GM18870 (cell line): ENCODE measurements around the gene PROSER3.
"Not testable (repeated sequence)": the region's sequence is repeated elsewhere in the genome, so short reads cannot be mapped to it uniquely, and the experiment has no call there.

Source experiments
- ATAC-seq: cut with Tn5 transposase; IDR thresholded peaks from one replicate; pipeline ENCODE4 v1.9.1; 2021; ENCODE audit warnings: moderate library complexity; ENCODE audit not compliant: unreplicated experiment

PROSER3 gene

GRCh38 chr19:35722461-35722860 is 35.5 kb upstream of the PROSER3 start:
- no peak for ATAC-seq

- ATAC-seq = no peak
Observed at GRCh38 chr19:35722897-35723296, 35.1 kb upstream of the PROSER3 start.

GRCh38 chr19:35723671-35724070 is 34.3 kb upstream of the PROSER3 start:
- ATAC-seq = no peak

GRCh38 chr19:35724132-35724531 is 33.8 kb upstream of the PROSER3 start:
- not testable (repeated sequence) for ATAC-seq

GRCh38 chr19:35724560-35724959 is 33.4 kb upstream of the PROSER3 start:
- no peak for ATAC-seq

GRCh38 chr19:35725216-35725861 is 32.6 kb upstream of the PROSER3 start:
- no peak for ATAC-seq

GRCh38 chr19:35727053-35727955 is 30.7 kb upstream of the PROSER3 start:
- no peak for ATAC-seq

- ATAC-seq = no peak
Observed at GRCh38 chr19:35727956-35728706, 29.8 kb upstream of the PROSER3 start.

GRCh38 chr19:35729021-35729420 is 29.0 kb upstream of the PROSER3 start:
- ATAC-seq = no peak

- no peak for ATAC-seq
Observed at GRCh38 chr19:35729763-35730162, 28.2 kb upstream of the PROSER3 start.

GRCh38 chr19:35730326-35730725 is 27.6 kb upstream of the PROSER3 start:
- no peak for ATAC-seq

- no peak for ATAC-seq
Observed at GRCh38 chr19:35731353-35731752, 26.6 kb upstream of the PROSER3 start.

- ATAC-seq = no peak
Observed at GRCh38 chr19:35731779-35732405, 26.1 kb upstream of the PROSER3 start.

- no peak for ATAC-seq
Observed at GRCh38 chr19:35732540-35733179, 25.3 kb upstream of the PROSER3 start.

- no peak for ATAC-seq
Observed at GRCh38 chr19:35733180-35734125, 24.5 kb upstream of the PROSER3 start.

- no peak for ATAC-seq
Observed at GRCh38 chr19:35734273-35734672, 23.7 kb upstream of the PROSER3 start.

GRCh38 chr19:35734889-35735288 is 23.1 kb upstream of the PROSER3 start:
- no peak for ATAC-seq

GRCh38 chr19:35736913-35737886 is 20.8 kb upstream of the PROSER3 start:
- ATAC-seq = no peak
